HFFc6 (cell line): ENCODE measurements around the gene SUSD3. TPM values are rescaled to one million over a fixed set of nuclear protein-coding genes. Genes with fewer than 3 reads are reported as not detected.

Experiments used
- DNase-seq: peaks from one replicate; pipeline ENCODE4 v3.0.0-alpha.2; 2018
- H3K27ac Mint-ChIP-seq: 2 replicates; pipeline ENCODE4 v1.8.0; 2020; ENCODE audit warnings: mild to moderate bottlenecking, mixed read lengths
- H3K27me3 Mint-ChIP-seq: 2 replicates; pipeline ENCODE4 v1.8.0; 2021; ENCODE audit warnings: mild to moderate bottlenecking, moderate library complexity, mixed read lengths; ENCODE audit not compliant: insufficient read depth
- H3K36me3 Mint-ChIP-seq: 2 replicates; pipeline ENCODE4 v1.8.0; 2021; ENCODE audit warnings: low read depth, mixed read lengths
- H3K4me1 Mint-ChIP-seq: 2 replicates; pipeline ENCODE4 v1.8.0; 2020; ENCODE audit warnings: low read depth, mixed read lengths
- H3K4me3 Mint-ChIP-seq: 2 replicates; pipeline ENCODE4 v1.8.0; 2020; ENCODE audit warnings: mild to moderate bottlenecking, moderate library complexity, mixed read lengths
- H3K9me3 Mint-ChIP-seq: 2 replicates; pipeline ENCODE4 v1.8.0; 2020; ENCODE audit warnings: mild to moderate bottlenecking, mixed read lengths
- CTCF ChIP-seq: fragments of 200-600 bp; sonication (generic); IDR thresholded peaks from 2 replicates; pipeline ENCODE4 v1.5.0; 2021; ENCODE audit warnings: antibody characterized with exemption, mild to moderate bottlenecking
- total RNA-seq, 6 experiments: library from RNA; stranded (reverse); fragmentation: NEBNext Ultra II Directional; extraction: Animal tissue kit (Norgen Biotek cat#: 25700); gene quantifications; 2 replicates in 1 of 6; 3 replicates in 5 of 6; pipeline ENCODE4 v1.2.3, GENCODE V29; 2021

Gene SUSD3
- total RNA-seq, 6 experiments from 2014 or later = 0.28 to 0.76 TPM; not detected in 4

DNA sequence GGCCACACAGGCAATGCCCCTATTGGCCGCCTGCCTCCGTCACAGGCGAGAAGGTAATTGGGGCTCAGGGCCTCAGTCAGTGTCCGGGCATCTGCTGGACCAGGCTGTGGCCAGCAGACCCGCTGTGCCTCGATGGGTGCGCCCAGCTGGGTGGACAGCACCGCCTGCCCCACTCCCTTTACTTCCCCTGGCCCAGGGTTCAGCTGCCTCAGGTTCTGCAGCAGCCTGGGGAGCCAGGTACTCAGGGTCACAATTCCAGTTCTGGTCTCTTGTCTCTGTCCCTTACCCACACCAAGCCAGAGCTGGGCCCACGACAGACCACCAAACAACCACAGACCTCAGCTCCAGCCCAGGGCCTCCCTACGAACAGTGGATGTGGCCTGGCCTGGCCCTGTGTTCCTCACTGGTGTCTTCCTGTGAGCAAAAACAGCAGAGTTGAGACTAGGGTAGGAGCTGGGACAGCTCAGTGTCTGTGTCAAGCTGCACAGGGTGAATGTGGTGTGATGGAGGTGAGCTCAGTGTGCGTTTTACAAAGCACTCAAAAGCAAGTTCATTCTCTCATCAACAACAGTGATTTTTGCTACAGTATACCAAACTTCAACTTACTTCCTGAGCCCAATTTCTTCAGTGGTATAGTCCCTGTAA lies 33.4 kb upstream of the SUSD3 start:
- no peak for DNase-seq
- H3K4me1 Mint-ChIP-seq = no peaks in the 10 kb centered on the region
- no peaks in the 10 kb centered on the region for H3K36me3 Mint-ChIP-seq

GRCh38 chr9:93025736-93026135 lies 32.8 kb upstream of the SUSD3 start:
- Mint-ChIP-seq H3K36me3 (no peaks in the 10 kb centered on the region), H3K27ac (no peak overlapping the region), H3K4me3 (no peak overlapping the region), H3K4me1 (no peaks in the 10 kb centered on the region), H3K9me3 (no peaks in the 10 kb centered on the region), H3K27me3 (peaks cover 26% of the 10 kb centered on the region)
- no peak for TF ChIP-seq CTCF
- DNase-seq = no peak

More for the DNA sequence above, 33.4 kb upstream of the SUSD3 start:
- H3K27me3 Mint-ChIP-seq = peaks cover 28% of the 10 kb centered on the region
- no peak for TF ChIP-seq CTCF
- no peak overlapping the region for H3K4me3 Mint-ChIP-seq
- H3K9me3 Mint-ChIP-seq = no peaks in the 10 kb centered on the region
- H3K27ac Mint-ChIP-seq = no peak overlapping the region

- peaks cover 26% of the 10 kb centered on the region for H3K27me3 Mint-ChIP-seq
- H3K4me3 Mint-ChIP-seq = no peak overlapping the region
- no peaks in the 10 kb centered on the region for H3K4me1 Mint-ChIP-seq
- TF ChIP-seq CTCF = no peak
- H3K36me3 Mint-ChIP-seq = no peaks in the 10 kb centered on the region
- no peak overlapping the region for H3K27ac Mint-ChIP-seq
- H3K9me3 Mint-ChIP-seq = no peaks in the 10 kb centered on the region
- DNase-seq = no peak
Measured at GRCh38 chr9:93026640-93027039, 31.9 kb upstream of the SUSD3 start.

DNA sequence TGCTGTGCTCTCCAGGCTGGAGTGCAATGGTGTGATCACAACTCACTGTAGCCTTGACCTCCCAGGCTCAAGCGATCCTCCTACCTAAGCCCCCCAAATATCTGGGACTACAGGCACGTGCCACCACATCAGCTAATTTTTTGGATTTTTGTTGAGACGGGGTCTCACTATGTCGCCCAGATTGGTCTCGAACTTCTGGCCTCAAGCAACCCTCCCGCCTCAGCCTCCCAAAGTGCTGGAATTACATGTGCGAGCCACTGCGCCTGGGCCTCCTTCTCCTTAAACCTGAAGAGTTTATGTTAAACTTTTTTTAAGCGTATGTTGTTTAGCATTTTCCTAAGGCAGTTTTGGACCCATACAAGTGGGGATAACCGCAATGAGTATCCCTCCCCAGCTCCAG lies 30.8 kb upstream of the SUSD3 start:
- Mint-ChIP-seq H3K4me3 (no peak overlapping the region), H3K9me3 (no peaks in the 10 kb centered on the region), H3K36me3 (no peaks in the 10 kb centered on the region), H3K27me3 (peaks cover 23% of the 10 kb centered on the region), H3K4me1 (no peaks in the 10 kb centered on the region), H3K27ac (no peak overlapping the region)
- DNase-seq = no peak
- no peak for TF ChIP-seq CTCF

DNA sequence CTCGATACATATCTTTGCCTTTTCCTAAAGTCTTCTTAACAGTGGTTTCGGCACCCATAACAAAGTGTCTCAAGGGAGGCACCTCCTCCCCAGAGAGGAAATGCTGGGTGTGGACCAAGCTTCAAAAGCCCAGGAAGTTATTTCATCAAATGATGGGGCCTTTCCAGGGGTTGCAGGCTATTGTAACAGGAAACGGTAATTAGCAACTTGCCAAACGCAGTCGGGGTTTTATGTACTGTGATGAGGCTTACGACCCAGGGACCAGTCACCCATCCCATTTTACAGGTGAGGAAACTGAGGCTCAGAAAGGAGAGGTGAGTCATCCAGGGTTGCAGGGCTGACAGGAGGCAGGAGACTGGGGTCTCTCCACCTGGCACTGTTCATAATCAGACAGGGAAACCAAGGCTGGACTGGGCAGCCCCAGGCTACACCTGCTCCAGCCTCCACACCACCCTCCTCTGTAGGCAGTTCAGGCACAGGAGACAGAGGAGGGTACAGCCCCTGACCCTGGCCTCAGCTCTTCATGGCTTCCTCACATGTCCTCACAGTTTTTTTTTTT lies 30.0 kb upstream of the SUSD3 start:
- H3K36me3 Mint-ChIP-seq = no peaks in the 10 kb centered on the region
- no peak for DNase-seq
- no peak for TF ChIP-seq CTCF
- H3K27ac Mint-ChIP-seq = no peak overlapping the region
- H3K4me3 Mint-ChIP-seq = no peak overlapping the region
- no peaks in the 10 kb centered on the region for H3K4me1 Mint-ChIP-seq
- H3K9me3 Mint-ChIP-seq = no peaks in the 10 kb centered on the region
- H3K27me3 Mint-ChIP-seq = peaks cover 19% of the 10 kb centered on the region
